Transverse colon (tissue), 4 donors: ENCODE results near the gene TM9SF1. TPM values are rescaled to one million over a fixed set of nuclear protein-coding genes. Genes with fewer than 3 reads are reported as not detected.

Experiments
- DNase-seq: peaks from one replicate; pipeline ENCODE4 v3.0.0-alpha.2; 2019
- H3K27ac ChIP-seq, 4 donors: fragments of 200-600 bp; sonication (generic); 2 replicates each; pipeline ENCODE4 v1.5.1; 2016 to 2018; ENCODE audit warnings: inconsistent platforms in 4 of 4
- H3K27me3 ChIP-seq: fragments of 200-600 bp; sonication (generic); 2 replicates; pipeline ENCODE4 v1.5.1; 2017; ENCODE audit warnings: inconsistent platforms
- H3K36me3 ChIP-seq, 4 donors: fragments of 200-600 bp; sonication (generic); 2 replicates each; pipeline ENCODE4 v1.5.1; 2017 to 2019; ENCODE audit warnings: inconsistent platforms in 4 of 4
- H3K4me1 ChIP-seq, 4 donors: fragments of 200-600 bp; sonication (generic); 2 replicates each; pipeline ENCODE4 v1.5.1; 2017 to 2020; ENCODE audit warnings: inconsistent platforms in 4 of 4
- H3K4me3 ChIP-seq, 4 donors: fragments of 200-600 bp; sonication (generic); 1 replicate in 1 of 4; 2 replicates in 3 of 4; pipeline versions ENCODE4 v1.5.1 to v1.6.1; 2017 to 2019; ENCODE audit warnings: inconsistent platforms in 4 of 4
- H3K9me3 ChIP-seq, 2 donors: fragments of 200-600 bp; sonication (generic); 2 replicates each; pipeline ENCODE4 v1.5.1; 2017 to 2019; ENCODE audit warnings: inconsistent platforms in 2 of 2
- EP300 ChIP-seq: sonication (generic); formaldehyde crosslinking; IDR thresholded peaks from one replicate; pipeline ENCODE4 v1.6.1; 2017; ENCODE audit warnings: antibody characterized with exemption, low read depth
- POLR2A ChIP-seq: fragments of 450-650 bp; IDR thresholded peaks from one replicate; pipeline ENCODE4 v1.6.1; 2016; ENCODE audit warnings: antibody characterized with exemption, mild to moderate bottlenecking, moderate library complexity
- POLR2AphosphoS5 ChIP-seq, 3 donors: sonication (generic); formaldehyde crosslinking; IDR thresholded peaks; one replicate each; pipeline ENCODE4 v1.6.1; 2016; ENCODE audit warnings: antibody characterized with exemption in 3 of 3
- WGBS, 2 donors: methylation state at CpG; one replicate each; pipeline ENCODE4 v1.1.5; 2018; ENCODE audit warnings: low coverage in 1 of 2; 5-methylcytosine and 5-hydroxymethylcytosine counted together
- in situ Hi-C, 4 donors: fragments of 200-750 bp; cut with MboI; loops; one replicate each; pipeline versions ENCODE4 v1.15.0 to v1.15.1; 2017; ENCODE audit warnings: low sequenced_read_pairs in 3 of 4, low pct_ligation_motif_present in 1 of 4, low pct_unique_long_range_greater_than_20kb in 1 of 4
- intact Hi-C: fragments of 100-400 bp; cut with DNase I; formaldehyde crosslinking; loops from one replicate; pipeline ENCODE4 v1.15.1; 2023; ENCODE audit warnings: low total_unique reads
- total RNA-seq, 4 donors: library from RNA; depleted of rRNA; stranded (reverse); fragments of >200 nt; gene quantifications; one replicate each; pipeline ENCODE4 v1.1.0, GENCODE V29; 2016
- TF ChIP-seq, protein P1 (sequence below), 5 experiments: fragments of 200-600 bp in 3 of 5; fragments of 450-650 bp in 2 of 5; sonication (generic) in 3 of 5; IDR thresholded peaks; 1 replicate in 2 of 5; 2 replicates in 3 of 5; pipeline ENCODE4 v1.5.1; 2016 to 2017; ENCODE audit warnings: antibody characterized with exemption in 5 of 5, inconsistent platforms in 3 of 5, mild to moderate bottlenecking in 2 of 5, moderate library complexity in 1 of 5

TM9SF1 gene
- total RNA-seq, 4 donors from 2014 or later: 32.9 to 127 (median 63.9) TPM

DNA sequence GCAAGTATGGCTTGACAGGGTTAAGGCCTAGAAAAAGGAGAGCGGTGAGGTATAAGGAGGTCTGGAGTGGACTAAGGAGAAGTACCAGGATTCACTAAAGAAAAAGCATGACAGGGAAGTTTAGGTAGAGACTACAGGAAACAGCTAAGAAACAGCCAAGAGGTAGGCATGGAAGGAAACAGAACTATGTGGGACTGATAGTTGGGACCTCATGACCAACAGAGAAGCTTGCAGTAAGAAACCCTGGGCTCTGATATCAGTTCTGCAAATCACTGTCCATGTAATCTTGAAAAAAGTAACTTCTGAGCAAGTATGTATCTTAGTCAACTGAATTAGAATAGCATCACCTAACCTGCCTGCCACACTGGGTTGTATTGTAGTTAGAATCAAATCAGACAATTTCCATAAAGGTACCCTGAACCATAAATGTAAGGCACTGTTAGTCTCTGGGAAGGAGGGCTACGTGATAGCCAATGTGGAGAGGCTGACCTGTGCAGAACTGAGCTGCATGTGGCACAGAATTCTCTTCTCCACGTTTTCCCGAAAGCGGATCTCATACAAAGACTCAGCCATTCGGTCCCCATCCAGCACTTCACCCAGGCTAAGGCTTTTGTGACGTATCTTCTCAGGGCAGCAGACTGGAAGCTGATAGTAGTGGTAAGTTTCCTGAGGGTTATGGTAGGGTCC is 912 bp downstream of the TM9SF1 start:
- Histone ChIP-seq H3K27ac (peak overlapping the region; percentile 96 to 98 (median 96)), H3K4me3 (peak overlapping the region in 3 of 4 donors; percentile 72 to 98 (median 81)), H3K9me3 (no peaks in the 10 kb centered on the region), H3K4me1 (peaks cover 20 to 38% (median 25%) of the 10 kb centered on the region in 4 donors), H3K27me3 (no peaks in the 10 kb centered on the region), H3K36me3 (no peaks in the 10 kb centered on the region)
- TF ChIP-seq POLR2A: no peak
- TF ChIP-seq, protein P1, sequence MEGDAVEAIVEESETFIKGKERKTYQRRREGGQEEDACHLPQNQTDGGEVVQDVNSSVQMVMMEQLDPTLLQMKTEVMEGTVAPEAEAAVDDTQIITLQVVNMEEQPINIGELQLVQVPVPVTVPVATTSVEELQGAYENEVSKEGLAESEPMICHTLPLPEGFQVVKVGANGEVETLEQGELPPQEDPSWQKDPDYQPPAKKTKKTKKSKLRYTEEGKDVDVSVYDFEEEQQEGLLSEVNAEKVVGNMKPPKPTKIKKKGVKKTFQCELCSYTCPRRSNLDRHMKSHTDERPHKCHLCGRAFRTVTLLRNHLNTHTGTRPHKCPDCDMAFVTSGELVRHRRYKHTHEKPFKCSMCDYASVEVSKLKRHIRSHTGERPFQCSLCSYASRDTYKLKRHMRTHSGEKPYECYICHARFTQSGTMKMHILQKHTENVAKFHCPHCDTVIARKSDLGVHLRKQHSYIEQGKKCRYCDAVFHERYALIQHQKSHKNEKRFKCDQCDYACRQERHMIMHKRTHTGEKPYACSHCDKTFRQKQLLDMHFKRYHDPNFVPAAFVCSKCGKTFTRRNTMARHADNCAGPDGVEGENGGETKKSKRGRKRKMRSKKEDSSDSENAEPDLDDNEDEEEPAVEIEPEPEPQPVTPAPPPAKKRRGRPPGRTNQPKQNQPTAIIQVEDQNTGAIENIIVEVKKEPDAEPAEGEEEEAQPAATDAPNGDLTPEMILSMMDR (IDR thresholded peaks at IDR 0.05): no peak
- no peak for TF ChIP-seq EP300
- no peak for TF ChIP-seq POLR2AphosphoS5 (IDR thresholded peaks at IDR 0.05)
- WGBS, 2 donors: 84 to 94% methylated on average over 2 to 7 of the region's 7 CpGs
- intact Hi-C loops (no loop called here), in situ Hi-C loops (no loop called here)
- DNase-seq: no peak

DNA sequence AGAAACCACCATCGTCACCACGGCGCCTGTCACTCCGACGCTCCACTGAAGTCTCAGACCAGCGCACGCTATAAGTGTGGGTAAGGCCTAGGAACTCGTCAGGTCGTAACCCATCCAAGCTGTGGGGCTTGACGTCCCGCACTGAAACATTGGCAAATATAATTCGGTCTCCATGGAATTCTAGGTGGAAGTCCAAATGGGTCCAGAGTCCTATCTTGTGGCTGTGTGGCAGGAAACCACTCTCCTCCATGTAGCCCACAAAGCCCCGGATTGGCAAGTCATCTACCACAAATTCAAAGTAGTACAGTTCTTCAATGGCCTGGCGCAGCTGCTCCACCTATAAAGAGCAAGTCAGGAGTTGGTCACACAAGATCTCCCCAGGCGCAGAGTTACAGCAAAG is 2.3 kb downstream of the TM9SF1 start:
- in situ Hi-C loops: no loop called here

DNA sequence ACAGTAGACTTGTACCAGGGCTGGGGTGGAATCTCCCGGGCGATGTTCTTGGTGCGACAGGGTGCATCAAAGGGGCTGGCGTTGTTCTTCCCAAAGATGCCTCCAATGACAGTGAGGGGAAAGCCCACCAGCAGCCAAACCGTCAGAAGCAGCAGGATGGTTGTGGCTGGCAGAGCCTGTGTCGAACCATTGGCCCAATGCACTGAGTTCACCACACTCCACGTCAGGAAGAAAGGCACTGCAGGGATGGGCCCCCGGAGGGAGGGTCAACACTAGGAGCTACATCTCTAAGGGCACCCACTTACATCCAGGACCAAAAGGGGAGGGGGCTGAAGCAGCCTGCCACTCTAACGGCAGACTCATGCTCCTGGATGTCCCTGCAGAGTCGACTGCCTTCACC is 4.8 kb downstream of the TM9SF1 start:
- intact Hi-C loops: no loop called here

More for the DNA sequence above, 2.3 kb downstream of the TM9SF1 start:
- Histone ChIP-seq H3K27ac (no peak overlapping the region), H3K27me3 (no peaks in the 10 kb centered on the region), H3K4me3 (no peak overlapping the region), H3K9me3 (no peaks in the 10 kb centered on the region), H3K4me1 (peaks cover 18 to 39% (median 26%) of the 10 kb centered on the region in 4 donors), H3K36me3 (no peaks in the 10 kb centered on the region)
- intact Hi-C loops: no loop called here
- 93% methylated on average over 15 of the region's 15 CpGs; no CpG with 5 or more reads in 1 of the 2 donors for WGBS, 2 donors
- no peak for DNase-seq
- TF ChIP-seq, protein P1 (IDR thresholded peaks at IDR 0.05): no peak
- TF ChIP-seq EP300: no peak

DNA sequence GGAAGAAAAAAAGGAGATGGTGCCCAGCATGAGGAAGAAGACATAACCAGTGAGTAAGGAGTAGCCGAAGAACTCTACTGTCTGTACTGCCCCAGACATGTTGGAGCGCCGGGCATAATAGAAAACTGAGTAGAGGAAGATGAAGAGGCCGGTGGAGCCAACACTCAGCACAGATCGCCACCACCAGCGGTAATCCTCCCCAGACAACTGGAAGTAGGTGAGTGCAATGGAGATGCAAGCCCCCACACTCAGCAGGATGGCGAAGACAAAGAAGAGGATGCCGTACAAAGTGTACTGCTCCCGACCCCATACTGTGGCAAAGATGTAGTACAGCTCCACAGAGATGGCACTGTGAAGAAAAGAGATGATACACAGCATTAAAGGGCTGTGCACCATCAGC is 5.8 kb downstream of the TM9SF1 start:
- Histone ChIP-seq H3K27me3 (no peaks in the 10 kb centered on the region), H3K36me3 (peaks cover 0 to 3% (median 0%) of the 10 kb centered on the region in 4 donors), H3K27ac (peak overlapping the region; percentile 74 to 93 (median 82)), H3K9me3 (no peaks in the 10 kb centered on the region), H3K4me1 (peaks cover 14 to 25% (median 16%) of the 10 kb centered on the region in 4 donors), H3K4me3 (no peak overlapping the region)
- intact Hi-C loops: no loop called here
- no peak for DNase-seq
- TF ChIP-seq EP300 (no peak), POLR2A (no peak), POLR2AphosphoS5 (IDR thresholded peaks at IDR 0.05) (no peak)
- TF ChIP-seq, protein P1 (IDR thresholded peaks at IDR 0.05): no peak
- WGBS, 2 donors: 94% methylated on average over 7 to 9 of the region's 9 CpGs
- in situ Hi-C loops: no loop called here

More for the DNA sequence above, 4.8 kb downstream of the TM9SF1 start:
- Histone ChIP-seq H3K4me1 (peaks cover 20 to 30% (median 21%) of the 10 kb centered on the region in 4 donors), H3K4me3 (no peak overlapping the region), H3K27me3 (no peaks in the 10 kb centered on the region), H3K9me3 (no peaks in the 10 kb centered on the region), H3K36me3 (no peaks in the 10 kb centered on the region), H3K27ac (no peak overlapping the region)
- WGBS, 2 donors: 87 to 95% methylated on average over 4 to 10 of the region's 10 CpGs
- no peak for TF ChIP-seq POLR2A
- no peak for DNase-seq
- in situ Hi-C loops: no loop called here
